Skeletal muscle tissue (tissue), 4 donors: ENCODE data around the gene RGS7. TPM values are rescaled to one million over a fixed set of nuclear protein-coding genes. Genes with fewer than 3 reads are reported as not detected.
A peak's percentile ranks its signal among the peaks of the same experiment; 100 is the strongest.

ENCODE experiments used
- H3K27ac ChIP-seq: one replicate; pipeline ENCODE4 v1.7.0; 2013; ENCODE audit warnings: mild to moderate bottlenecking, low read depth, low read length, inconsistent platforms
- H3K27me3 ChIP-seq, 3 donors: one replicate each; pipeline ENCODE4 v1.7.0; 2013; ENCODE audit warnings: low read length in 3 of 3; ENCODE audit not compliant: control insufficient read depth in 3 of 3, insufficient read depth in 3 of 3
- H3K36me3 ChIP-seq, 3 donors: one replicate each; pipeline ENCODE4 v1.7.0; 2013; ENCODE audit warnings: low read length in 3 of 3; ENCODE audit not compliant: control insufficient read depth in 3 of 3, insufficient read depth in 3 of 3
- H3K4me1 ChIP-seq, 3 donors: one replicate each; pipeline ENCODE4 v1.7.0; 2013; ENCODE audit warnings: low read length in 3 of 3, mild to moderate bottlenecking in 3 of 3; ENCODE audit not compliant: control insufficient read depth in 3 of 3, insufficient read depth in 3 of 3
- H3K4me3 ChIP-seq, 3 donors: one replicate each; pipeline ENCODE4 v1.7.0; 2013; ENCODE audit warnings: low read length in 3 of 3
- H3K9ac ChIP-seq, 3 donors: one replicate each; pipeline ENCODE4 v1.7.0; 2013; ENCODE audit warnings: low read length in 3 of 3, mild to moderate bottlenecking in 3 of 3, moderate library complexity in 2 of 3, low read depth in 1 of 3
- H3K9me3 ChIP-seq, 3 donors: one replicate each; pipeline ENCODE4 v1.7.0; 2013; ENCODE audit warnings: low read length in 3 of 3; ENCODE audit not compliant: control insufficient read depth in 3 of 3
- total RNA-seq: library from RNA; depleted of rRNA; stranded (reverse); fragments of >200 nt; gene quantifications from one replicate; pipeline ENCODE4 v1.2.3, GENCODE V29; 2014
- donor health status: Osteomylitis.

RGS7 gene
- total RNA-seq, 1 donor from 2014 or later: not detected

- H3K27me3 ChIP-seq: no peaks in the 10 kb centered on the region
- H3K4me1 ChIP-seq: no peaks in the 10 kb centered on the region
- no peak overlapping the region for H3K9ac ChIP-seq
- no peak overlapping the region for H3K27ac ChIP-seq
- H3K36me3 ChIP-seq: no peaks in the 10 kb centered on the region
- no peak overlapping the region for H3K4me3 ChIP-seq
- H3K9me3 ChIP-seq: no peaks in the 10 kb centered on the region
Measured at GRCh38 chr1:241375886-241376285, 18.9 kb upstream of the RGS7 start.

- Histone ChIP-seq H3K36me3 (no peaks in the 10 kb centered on the region), H3K27ac (no peak overlapping the region), H3K4me1 (no peaks in the 10 kb centered on the region), H3K9me3 (no peaks in the 10 kb centered on the region), H3K9ac (no peak overlapping the region), H3K27me3 (peaks cover 0 to 4% (median 0%) of the 10 kb centered on the region in 3 donors), H3K4me3 (no peak overlapping the region)
Measured at GRCh38 chr1:241366196-241366595, 9.2 kb upstream of the RGS7 start.

- Histone ChIP-seq H3K36me3 (no peaks in the 10 kb centered on the region), H3K4me3 (no peak overlapping the region), H3K9me3 (no peaks in the 10 kb centered on the region), H3K9ac (no peak overlapping the region), H3K27ac (no peak overlapping the region), H3K27me3 (peaks cover 5 to 8% (median 7%) of the 10 kb centered on the region in 3 donors), H3K4me1 (no peaks in the 10 kb centered on the region)
Measured at GRCh38 chr1:241362350-241362749, 5.3 kb upstream of the RGS7 start.

GRCh38 chr1:241357366-241358340 is 648 bp upstream of the RGS7 start:
- H3K27me3 ChIP-seq: peaks cover 17 to 19% (median 18%) of the 10 kb centered on the region in 3 donors
- H3K4me1 ChIP-seq: no peaks in the 10 kb centered on the region
- H3K36me3 ChIP-seq: no peaks in the 10 kb centered on the region
- H3K9ac ChIP-seq: no peak overlapping the region
- no peak overlapping the region for H3K27ac ChIP-seq
- H3K9me3 ChIP-seq: no peaks in the 10 kb centered on the region
- H3K4me3 ChIP-seq: peak overlapping the region in 1 of 3 donors; percentile 36

- peaks cover 13 to 19% (median 18%) of the 10 kb centered on the region in 3 donors for H3K27me3 ChIP-seq
- no peak overlapping the region for H3K27ac ChIP-seq
- no peak overlapping the region for H3K9ac ChIP-seq
- no peaks in the 10 kb centered on the region for H3K4me1 ChIP-seq
- H3K4me3 ChIP-seq: no peak overlapping the region
- H3K36me3 ChIP-seq: no peaks in the 10 kb centered on the region
- H3K9me3 ChIP-seq: no peaks in the 10 kb centered on the region
Measured at GRCh38 chr1:241356187-241356518, 852 bp downstream of the RGS7 start.

- no peak overlapping the region for H3K4me3 ChIP-seq
- H3K9me3 ChIP-seq: no peaks in the 10 kb centered on the region
- no peaks in the 10 kb centered on the region for H3K36me3 ChIP-seq
- H3K4me1 ChIP-seq: no peaks in the 10 kb centered on the region
- H3K9ac ChIP-seq: no peak overlapping the region
- H3K27me3 ChIP-seq: peaks cover 13 to 19% (median 18%) of the 10 kb centered on the region in 3 donors
- H3K27ac ChIP-seq: no peak overlapping the region
Measured at GRCh38 chr1:241355311-241356010, 1.5 kb downstream of the RGS7 start.

GRCh38 chr1:241352401-241352800 is 4.6 kb downstream of the RGS7 start:
- no peak overlapping the region for H3K4me3 ChIP-seq
- no peaks in the 10 kb centered on the region for H3K36me3 ChIP-seq
- no peak overlapping the region for H3K9ac ChIP-seq
- peaks cover 9 to 13% (median 12%) of the 10 kb centered on the region in 3 donors for H3K27me3 ChIP-seq
- no peaks in the 10 kb centered on the region for H3K4me1 ChIP-seq
- no peaks in the 10 kb centered on the region for H3K9me3 ChIP-seq
- no peak overlapping the region for H3K27ac ChIP-seq

- H3K27me3 ChIP-seq: peaks cover 9 to 10% (median 10%) of the 10 kb centered on the region in 3 donors
- no peaks in the 10 kb centered on the region for H3K36me3 ChIP-seq
- no peak overlapping the region for H3K4me3 ChIP-seq
- no peaks in the 10 kb centered on the region for H3K9me3 ChIP-seq
- no peak overlapping the region for H3K27ac ChIP-seq
- H3K9ac ChIP-seq: no peak overlapping the region
- H3K4me1 ChIP-seq: no peaks in the 10 kb centered on the region
Measured at GRCh38 chr1:241351841-241352240, 5.2 kb downstream of the RGS7 start.

GRCh38 chr1:241343956-241344355 is 13.0 kb downstream of the RGS7 start:
- Histone ChIP-seq H3K4me3 (no peak overlapping the region), H3K4me1 (no peaks in the 10 kb centered on the region), H3K36me3 (no peaks in the 10 kb centered on the region)

GRCh38 chr1:241336335-241336734 is 20.7 kb downstream of the RGS7 start:
- no peaks in the 10 kb centered on the region for H3K4me1 ChIP-seq
- H3K9ac ChIP-seq: no peak overlapping the region
- no peaks in the 10 kb centered on the region for H3K36me3 ChIP-seq
- H3K27me3 ChIP-seq: peaks cover 0 to 2% (median 0%) of the 10 kb centered on the region in 3 donors
- no peaks in the 10 kb centered on the region for H3K9me3 ChIP-seq
- no peak overlapping the region for H3K4me3 ChIP-seq
- no peak overlapping the region for H3K27ac ChIP-seq

More at GRCh38 chr1:241343956-241344355, 13.0 kb downstream of the RGS7 start:
- Histone ChIP-seq H3K27me3 (peaks cover 0 to under 1% (median 0%) of the 10 kb centered on the region in 3 donors), H3K9me3 (no peaks in the 10 kb centered on the region), H3K27ac (no peak overlapping the region), H3K9ac (no peak overlapping the region)
